HG02840 (cell line): Measurements from ENCODE around the gene GAR1.
"Not testable (repeated sequence)": the region's sequence is repeated elsewhere in the genome, so short reads cannot be mapped to it uniquely, and the experiment has no call there.

Source experiments
- ATAC-seq: cut with Tn5 transposase; IDR thresholded peaks from one replicate; pipeline ENCODE4 v1.9.1; 2021; ENCODE audit warnings: mild to moderate bottlenecking, moderate library complexity, moderate number of reproducible peaks; ENCODE audit not compliant: unreplicated experiment, low FRiP score

GAR1 gene

DNA sequence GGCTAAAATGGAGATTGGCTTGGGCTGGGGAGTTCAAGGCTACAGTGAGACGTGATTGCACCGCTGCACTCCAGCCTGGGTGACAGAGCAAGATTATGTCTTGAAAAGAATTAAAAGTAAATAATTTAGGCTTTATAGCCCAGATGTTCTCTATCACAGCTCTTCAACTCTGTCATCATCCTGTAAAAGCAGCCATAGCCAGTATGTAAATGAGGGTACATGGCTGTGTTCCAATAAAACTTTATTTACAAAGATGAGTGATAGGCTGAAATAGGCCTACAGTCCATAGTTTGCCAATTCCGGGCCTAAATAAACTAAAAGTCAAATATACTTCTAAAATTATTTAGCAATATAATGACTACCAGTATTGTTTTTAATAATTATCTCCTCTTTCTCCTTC is 21.4 kb downstream of the GAR1 start:
- ATAC-seq, result no peak

DNA sequence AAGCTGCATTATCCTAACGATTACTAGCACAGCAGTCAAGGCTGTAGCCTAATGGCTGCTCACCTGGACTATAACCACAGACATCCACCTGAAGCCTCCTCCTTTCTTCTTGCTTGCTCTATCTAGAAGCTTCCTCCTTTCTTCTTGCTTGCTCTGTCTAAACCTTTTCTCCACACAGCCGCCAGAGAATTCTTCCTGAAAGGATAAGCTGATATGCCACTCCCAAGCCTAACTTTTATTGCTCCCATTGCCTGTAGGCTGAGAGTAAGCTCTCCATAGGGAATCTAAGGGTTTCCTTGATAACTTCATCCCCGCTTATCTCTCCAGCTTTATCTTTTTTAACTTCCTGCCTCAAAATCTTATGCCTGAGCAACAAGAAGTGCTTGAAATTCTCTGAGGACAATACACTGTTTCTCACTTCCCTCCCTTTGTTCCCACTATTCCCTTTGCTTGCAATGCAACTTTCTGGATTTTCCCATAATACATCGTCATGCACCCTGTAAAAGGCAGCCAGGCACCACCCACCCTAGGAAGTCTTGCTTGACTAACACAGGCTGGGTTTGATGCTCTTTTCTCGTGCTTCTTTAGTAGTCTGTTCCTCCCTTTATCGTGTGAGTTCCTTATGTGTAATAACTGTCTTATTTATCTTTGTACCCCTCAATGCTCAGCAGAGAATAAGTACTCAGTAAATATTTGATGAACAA is 31.0 kb downstream of the GAR1 start:
- ATAC-seq, result no peak

DNA sequence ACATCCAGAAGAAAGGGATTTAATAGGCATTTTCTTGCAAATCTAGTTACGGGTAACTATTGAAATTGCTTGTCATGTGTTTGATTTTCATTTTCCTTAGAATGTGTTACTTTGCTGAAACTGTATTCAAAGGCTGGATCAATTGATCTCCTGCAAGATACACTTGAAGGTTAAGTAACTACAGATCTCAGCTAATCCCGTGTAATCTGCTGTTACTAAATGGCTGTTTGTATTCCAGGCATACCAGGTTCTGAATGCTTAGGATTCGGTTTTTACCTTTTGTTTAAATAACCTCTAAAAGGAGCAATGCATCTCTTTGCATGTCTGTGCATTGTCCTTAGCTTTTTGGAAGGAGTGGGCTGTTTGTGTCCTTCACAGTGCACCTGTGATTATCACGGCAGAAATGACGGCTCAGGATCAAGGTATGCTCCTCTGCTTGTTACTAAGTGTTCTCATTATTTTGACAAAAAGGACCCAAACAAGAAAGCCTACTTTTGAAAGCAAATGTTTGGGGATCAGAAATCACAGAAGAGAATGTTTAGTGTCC is 32.4 kb downstream of the GAR1 start, which contains the start of gene LRIT3:
Gene LRIT3 (plus strand): TSS at position 212 of the 547 bp plus-strand sequence. CDS start 95 bp downstream, at position 307.
- no peak for ATAC-seq

DNA sequence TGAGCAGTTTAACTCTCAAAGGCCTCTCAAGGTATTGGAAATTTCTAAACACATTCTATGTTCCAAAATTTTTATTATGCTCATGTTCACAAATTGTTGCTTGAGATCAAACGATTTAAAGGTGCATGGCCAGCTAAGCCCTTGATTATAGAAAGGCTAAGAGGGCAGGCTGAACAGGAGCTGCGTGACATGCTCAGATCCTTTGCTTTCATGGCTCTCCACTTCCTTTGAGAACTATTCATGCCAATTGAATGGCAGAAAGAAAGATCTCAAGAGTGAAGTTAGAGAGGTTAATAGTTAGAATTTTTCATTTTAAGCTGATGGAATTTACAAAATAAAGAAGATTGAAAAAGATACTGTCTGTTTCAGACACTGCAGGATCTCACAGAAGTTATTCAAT is 32.9 kb downstream of the GAR1 start:
- no peak for ATAC-seq

DNA sequence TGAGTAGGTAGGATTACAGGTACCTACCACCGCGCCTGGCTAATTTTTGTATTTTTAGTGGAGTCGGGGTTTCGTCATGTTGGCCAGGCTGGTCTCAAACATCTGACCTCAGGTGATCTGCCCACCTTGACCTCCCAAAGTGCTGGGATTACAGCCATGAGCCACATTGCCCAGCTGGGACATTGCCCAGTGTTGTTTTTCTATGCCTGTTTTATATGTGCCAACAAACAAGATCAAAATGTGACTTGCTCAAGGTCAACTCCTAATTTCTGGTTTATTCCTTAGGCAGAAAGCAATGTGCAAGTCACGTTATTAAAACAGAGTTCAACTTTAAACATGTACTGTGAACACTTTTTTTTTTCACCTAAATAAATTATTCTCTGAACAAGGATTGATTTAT is 35.0 kb downstream of the GAR1 start:
- no peak for ATAC-seq

DNA sequence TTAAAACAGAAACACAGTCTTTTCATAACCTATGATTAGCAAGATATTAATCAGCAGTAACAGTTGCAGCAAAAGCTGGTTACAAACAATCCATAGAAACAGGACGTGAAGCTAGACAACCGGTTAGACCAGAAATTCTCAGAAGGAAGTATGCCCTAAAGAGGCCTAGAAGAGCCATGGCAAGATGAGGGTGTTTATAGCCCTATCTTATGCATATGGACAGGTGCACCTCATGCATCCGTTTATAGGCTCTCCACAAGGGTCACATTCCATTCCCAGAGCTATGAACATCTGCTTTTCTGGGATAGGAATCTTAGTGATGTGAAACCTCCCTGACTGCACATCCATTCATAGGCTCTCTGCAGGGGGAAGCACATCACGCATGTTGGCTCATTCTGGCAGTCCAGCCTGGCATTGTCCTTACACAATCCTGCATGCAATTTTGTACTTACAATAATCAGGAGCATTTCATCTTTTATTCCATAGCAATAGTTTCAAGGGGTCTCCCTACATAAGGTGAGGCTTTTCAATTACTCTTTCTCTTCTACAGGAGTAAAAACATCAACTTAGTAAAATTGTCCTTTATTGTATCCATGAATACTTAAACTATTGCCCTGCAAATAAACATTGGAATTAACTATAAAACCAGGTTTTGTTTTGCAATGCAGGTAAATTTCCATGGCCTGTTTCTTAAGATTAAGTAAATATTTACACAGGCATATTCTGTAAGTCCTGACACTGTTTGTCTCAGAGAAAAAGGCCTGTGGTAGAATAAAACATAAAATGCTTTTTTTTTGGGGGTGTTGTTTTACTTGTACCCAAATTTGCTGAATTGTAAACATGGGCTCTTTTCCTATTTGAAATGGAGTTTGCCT is 44.1 kb downstream of the GAR1 start:
- ATAC-seq, result not testable (repeated sequence)

DNA sequence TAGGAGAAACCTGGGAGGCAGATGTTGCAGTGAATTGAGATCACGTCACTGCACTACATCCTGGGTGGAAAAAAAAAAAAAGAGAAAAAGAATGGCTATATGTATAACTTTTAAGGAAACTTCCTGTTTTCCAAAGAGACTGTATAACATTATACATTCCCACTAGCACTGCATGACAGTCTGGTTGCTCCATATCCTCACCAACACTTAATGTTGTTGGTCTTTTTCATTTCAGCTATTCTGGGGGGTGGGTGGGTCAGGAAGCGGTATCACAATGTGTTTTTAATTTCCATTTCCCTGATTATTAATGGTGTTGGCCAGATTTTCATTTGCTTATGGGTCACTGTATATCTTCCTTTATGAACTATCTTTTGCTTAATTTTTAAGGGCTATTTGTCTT is 45.7 kb downstream of the GAR1 start:
- ATAC-seq, result no peak

DNA sequence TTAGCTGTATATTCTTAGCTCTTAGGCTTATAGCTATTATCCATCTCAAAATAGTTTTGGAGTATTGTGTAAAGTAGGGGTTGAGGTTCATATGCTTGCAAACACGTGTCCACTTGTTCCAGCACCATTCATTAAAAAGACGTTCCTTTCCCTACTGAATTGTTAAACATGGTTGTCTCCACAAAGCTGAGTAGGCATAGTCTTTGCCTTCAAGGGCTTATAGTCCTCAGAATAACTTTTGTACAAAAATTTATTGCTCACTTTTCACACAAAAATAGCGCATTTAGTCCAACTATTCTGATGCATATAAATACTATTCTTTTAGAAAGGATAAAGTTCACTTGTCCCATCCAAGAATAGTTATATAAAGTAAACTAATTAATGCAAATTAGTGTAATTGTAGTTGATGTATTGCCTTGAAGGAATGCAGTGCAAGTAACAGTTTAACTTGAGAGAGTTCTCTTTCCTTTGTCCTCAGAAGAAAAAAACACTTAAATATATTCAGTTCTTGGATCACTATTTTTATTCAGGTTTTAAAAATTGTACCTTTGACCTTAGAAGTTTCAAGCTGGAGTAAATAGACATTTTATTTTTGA is 46.5 kb downstream of the GAR1 start:
- ATAC-seq, result no peak

DNA sequence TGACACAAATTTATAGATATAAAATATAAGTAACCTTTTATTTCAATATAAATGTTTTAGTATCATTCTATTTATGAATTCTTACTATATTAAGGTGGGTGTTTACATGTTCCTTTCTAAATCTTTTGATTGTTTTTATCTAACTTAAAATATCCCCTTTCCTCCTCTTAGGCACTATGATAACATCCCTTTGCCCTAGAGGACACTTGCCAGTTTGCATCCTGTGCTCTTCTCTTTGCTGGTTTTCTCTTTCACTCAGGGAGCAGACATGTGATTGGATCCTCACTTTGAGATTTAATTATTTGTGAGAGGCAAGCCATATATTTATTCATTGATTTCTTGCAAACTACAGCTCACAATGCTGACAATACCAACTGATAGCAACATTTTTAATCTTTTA is 48.6 kb downstream of the GAR1 start:
- no peak for ATAC-seq

DNA sequence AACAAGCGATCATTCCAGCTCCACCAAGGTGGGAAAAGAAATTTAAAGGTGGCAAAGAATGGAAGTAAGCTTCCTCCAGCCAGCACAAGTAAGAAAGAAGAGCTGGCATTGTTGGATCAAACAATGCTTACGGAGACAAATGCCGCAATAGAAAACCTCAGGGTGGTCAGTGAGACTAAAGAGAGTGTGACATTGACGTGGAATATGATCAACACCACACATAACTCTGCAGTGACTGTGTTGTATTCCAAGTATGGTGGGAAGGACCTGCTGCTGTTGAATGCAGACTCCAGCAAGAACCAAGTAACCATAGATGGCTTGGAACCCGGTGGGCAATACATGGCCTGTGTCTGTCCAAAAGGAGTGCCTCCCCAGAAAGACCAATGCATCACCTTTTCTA is 54.5 kb downstream of the GAR1 start:
- ATAC-seq, result no peak

DNA sequence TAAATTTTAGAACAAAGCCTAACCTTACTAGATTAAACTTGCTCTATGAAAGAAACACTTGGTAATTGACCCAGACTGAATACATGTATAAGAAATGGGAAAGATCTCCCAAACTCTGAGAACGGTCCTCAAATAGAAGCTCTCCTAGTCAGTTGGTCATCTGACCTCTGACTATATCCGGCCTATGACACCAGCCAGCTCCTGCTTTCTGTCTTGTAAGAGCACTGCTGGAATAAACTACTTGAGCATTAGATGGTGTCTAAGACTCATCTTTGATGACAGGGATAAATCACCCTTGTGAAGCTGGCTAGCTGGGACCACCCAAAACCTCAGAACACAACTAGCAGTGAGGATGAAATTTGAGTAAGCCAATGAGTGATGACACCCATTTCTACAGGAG is 56.5 kb downstream of the GAR1 start:
- ATAC-seq, result no peak

DNA sequence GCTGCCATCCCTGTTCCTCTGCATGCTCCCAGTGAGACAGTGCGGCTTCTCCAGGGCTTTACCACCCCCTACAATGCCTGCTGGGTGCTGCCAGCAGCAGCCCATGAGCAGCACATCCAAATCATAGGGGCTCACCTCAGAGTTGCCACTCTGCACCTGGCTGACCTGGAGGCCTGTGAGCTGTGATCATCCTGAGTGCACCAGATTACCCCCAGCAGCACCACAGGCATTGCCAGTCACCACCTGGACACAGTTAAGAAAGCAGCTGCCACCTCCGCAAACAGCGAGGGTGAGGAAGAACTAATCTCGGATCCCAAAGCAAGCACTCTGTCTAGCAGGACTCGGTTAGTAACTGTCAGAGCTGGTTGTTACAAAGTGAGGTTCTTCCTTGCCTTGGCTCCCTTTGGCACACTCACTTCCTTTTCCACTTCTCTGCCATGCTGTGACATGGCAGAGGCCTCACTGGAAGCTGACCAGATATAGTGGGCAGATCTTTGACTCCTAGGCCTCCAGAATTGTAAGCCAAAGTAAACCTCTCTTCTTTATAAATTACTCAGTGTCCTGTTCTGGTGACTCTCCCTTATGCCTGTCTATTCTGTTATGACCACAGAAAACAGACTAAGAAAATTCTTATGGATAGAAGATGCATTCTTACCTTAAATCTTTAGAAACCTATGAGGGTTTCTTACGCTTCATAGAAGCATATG is 57.5 kb downstream of the GAR1 start:
- no peak for ATAC-seq

DNA sequence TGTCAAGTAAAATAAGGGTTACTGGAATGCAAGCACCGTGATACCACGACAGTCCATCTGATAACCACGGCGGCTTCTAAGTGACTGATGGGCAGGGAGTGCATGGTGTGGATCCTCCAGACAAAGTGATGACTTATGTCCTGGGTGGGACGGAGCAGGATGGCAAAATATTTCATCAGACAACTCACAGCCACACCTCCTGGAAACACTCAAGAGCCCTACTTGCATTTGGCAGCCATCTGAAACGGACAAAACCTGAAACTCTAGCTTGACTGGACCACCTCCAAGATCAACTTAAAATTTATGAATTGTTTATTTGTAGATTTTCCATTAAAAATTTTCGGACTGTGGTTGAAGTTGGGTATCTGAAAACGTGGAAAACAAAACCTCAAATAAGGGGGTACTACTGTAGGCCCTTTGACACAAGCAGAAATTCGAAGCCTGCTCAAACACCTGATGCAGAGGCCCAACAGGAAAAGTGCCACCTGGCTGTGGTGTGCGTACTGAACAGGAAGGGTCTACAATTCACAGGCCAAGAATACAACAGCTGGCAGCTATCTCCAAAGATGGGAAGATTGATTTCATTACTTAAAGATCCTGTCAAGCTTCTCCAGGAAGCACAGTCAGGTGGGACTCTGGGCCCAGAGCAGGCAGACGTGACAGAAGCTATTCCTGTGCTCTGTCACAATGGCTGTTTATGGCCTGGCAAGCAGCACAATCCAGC is 58.4 kb downstream of the GAR1 start:
- no peak for ATAC-seq
